CD4-positive, alpha-beta T cell treated with Interleukin-2 at 100 ng/mL for 4 hours (primary cell): ENCODE results near the gene OBP2A.

Experiments used
- DNase-seq: peaks from one replicate; pipeline ENCODE4 v3.0.0-alpha.2; 2020; ENCODE audit warnings: low spot score

The OBP2A gene

GRCh38 chr9:135552021-135552697 lies 6.2 kb downstream of the OBP2A start:
- no peak for DNase-seq

DNA sequence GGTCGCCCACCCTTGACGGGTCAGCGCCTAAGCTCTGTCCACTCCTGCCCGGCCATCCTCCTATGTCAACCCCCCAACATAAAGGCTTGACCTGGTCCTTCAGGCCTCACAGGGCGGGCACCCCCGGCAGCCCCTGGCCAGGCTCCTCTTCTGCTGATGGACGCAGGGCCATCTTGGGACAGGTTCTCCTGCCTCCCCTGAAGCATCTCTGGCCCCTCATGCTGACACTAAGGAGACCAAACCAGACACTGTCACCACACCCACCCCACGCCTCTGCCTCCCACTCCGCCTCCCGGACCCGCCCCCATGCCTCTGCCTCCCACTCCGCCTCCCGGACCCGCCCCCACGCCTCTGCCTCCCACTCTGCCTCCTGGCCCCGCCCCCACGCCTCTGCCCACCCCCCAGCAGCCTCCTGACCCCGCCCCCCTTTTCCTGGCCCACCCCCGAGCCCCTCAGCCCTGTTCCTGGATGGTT lies 6.8 kb downstream of the OBP2A start:
- DNase-seq, result no peak

DNA sequence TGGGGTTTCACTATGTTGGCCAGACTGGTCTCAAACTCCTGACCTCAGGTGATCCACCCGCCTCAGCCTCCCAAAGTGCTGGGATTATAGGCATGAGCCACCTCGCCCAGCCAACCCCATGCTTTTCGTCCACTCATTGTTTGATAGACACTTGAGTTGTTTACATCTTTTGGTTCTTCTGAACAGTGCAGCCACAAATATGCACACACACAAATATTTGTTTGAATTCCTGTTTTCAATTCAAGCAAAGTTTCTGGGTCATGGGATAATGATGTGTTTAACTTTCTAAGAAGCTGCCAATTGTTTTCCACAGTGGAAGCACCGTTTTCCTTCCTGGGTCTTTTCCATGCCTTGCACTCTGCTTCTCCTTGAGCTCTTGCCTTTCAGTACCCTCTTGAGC lies 8.8 kb downstream of the OBP2A start:
- DNase-seq, result no peak

DNA sequence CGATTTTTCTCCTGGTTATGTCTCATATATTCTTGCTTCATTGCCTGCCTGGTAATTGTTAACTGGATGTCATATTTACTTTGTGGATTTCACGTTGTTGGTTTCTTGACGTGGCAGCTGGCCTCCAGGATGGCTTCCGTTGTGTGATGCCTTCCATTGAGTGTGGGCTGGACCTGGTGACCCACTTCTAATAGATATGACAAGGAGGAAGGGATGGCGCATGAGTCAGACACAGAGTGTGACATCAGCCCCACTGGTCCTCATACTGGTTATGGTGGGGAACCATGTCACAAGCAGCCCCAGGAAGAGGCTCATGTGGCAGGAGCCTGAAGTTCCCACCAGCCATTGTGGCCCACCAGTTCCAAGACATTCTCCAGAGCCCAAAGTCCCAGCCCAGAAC lies 9.3 kb downstream of the OBP2A start:
- DNase-seq, result no peak

DNA sequence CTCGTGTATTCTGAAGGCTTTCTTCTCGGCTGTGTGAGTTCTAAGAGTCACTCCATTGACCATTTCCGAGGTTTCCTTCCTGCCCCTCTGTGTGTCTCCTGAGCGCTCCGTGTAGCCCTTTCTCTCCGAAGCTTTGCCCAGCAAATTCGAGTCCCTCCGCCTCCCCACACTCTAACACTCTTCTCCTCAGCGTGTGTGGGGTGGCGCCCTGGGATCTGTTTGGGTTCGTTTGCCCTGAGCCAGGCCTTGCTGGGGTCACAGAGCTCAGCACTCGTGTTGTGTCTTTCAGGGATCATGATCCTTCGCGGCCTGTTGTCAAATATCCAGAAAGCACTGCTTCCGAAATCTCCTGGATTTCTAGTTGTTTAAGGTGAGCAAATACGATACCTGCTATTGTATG lies 10.0 kb downstream of the OBP2A start:
- DNase-seq, result no peak

DNA sequence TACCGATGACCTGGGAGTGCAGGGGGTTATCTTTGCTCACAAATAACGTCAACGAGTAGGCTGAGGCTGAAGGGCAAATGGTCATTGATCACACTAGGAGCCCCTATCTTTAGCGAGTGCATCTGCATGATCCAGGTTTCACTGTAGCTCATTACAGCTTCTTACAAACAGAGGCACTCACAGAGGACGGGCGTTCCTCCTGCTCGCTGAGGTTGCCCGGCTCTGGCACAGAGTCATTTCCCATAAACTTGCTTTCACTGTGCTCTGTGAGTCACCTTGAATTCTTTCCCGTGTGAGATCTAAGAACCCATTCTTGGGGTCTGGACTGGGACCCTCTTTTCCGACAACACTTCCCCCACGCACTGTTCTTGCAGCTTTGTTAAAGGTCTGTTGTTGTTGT lies 13.7 kb downstream of the OBP2A start:
- no peak for DNase-seq

DNA sequence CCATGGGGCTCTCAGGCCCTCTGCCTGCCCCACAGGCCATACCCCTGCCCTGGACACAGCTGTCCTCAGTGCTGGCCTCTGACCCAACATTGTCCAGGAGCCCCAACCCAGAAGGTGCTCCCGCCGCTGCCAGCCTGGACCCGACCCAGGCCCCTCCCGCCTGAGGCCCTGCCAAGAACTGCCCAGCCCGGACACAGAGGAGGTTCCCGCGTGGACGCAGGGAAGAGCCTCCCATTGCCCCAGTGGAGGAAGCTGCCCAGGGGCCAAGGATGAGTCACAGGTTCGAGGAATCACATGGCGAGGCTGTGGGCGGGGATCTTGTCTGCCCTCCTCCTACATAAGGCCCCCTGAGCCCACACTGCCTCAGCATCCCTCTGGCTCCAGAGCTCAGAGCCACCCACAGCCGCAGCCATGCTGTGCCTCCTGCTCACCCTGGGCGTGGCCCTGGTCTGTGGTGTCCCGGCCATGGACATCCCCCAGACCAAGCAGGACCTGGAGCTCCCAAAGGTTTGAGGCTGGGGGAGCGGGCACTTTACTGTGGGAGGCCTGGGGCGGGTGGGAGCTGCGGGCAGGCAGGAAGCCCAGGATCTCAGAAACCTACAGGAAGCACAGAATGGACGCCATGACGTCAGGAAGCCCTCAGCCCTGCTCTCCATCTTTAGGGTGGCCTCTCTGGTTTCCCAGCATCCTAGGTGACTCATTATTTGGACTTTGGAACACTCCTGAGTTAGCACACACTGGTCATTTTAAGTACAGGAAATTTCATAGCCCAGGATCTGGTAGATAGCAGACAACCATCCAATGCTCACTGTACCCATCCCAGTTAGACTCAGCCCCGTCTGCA lies 15.7 kb downstream of the OBP2A start, which contains the start of gene PAEP:
TSS of gene PAEP (plus strand) at position 366 of the 844 bp plus-strand sequence.
- no peak for DNase-seq

DNA sequence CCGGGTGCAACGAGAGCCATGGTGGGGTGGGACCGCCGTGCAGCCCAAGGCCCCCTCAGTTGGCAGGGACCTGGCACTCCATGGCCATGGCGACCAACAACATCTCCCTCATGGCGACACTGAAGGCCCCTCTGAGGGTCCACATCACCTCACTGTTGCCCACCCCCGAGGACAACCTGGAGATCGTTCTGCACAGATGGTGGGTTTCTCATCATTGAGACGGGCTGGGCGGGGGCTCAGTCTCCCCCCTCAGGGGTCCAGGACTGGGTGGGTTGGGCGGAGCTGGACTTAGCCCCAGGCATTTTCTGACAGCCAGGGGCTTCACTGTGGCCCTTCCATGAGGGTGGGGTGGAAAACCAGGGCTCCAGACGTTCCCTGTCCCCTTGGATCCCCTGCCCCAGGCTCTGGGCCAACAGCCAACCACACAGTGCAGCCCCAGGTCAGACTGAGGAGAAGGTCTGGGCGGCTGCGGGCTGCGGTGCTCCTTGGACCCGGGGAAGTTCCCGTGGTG lies 16.4 kb downstream of the OBP2A start:
- DNase-seq, result no peak

GRCh38 chr9:135563039-135563476 lies 17.1 kb downstream of the OBP2A start:
- DNase-seq, result no peak

- no peak for DNase-seq
These were observed 17.9 kb downstream of the OBP2A start for GRCh38 chr9:135563858-135564257.

DNA sequence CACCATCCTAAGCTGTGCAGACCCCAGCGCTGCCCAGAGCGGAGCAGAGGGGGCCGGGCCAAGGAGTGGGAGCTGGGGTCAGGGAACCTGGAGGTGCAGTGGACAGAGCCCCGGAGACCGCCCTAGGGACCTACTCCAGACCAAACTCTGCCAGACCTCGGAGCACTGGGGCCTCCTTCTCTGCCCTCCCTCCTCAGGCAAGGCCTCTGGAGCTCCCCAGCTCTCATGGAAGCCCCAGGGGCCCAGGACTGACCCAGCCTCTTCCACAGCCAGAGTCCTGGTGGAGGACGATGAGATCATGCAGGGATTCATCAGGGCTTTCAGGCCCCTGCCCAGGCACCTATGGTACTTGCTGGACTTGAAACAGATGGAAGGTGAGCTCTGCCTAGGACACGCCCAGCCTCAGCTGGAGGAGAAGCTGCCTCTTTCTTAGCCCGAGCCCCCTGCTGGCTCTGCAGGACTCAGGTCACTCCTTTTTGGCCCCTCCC lies 19.3 kb downstream of the OBP2A start:
- DNase-seq, result no peak

DNA sequence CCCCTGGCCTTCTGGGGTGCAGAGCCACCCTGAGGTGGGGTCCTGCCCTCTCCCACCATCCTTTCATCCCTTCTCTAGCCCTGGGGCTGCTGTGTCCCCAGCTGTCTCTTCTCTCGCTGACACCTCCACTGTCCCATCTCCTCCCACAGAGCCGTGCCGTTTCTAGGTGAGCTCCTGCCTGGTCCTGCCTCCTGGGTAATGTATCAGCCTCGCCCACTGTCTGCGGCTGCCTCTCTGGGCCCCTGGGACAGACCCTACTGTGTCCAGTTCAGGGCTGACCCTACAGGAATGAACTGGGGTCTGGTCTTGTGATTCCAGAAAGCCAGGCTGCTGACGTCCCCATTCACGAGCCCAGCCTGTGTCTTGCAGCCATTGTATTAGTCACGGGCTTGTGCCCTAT lies 19.7 kb downstream of the OBP2A start:
- no peak for DNase-seq

- no peak for DNase-seq
These were observed 20.6 kb downstream of the OBP2A start for GRCh38 chr9:135566552-135566951.

DNA sequence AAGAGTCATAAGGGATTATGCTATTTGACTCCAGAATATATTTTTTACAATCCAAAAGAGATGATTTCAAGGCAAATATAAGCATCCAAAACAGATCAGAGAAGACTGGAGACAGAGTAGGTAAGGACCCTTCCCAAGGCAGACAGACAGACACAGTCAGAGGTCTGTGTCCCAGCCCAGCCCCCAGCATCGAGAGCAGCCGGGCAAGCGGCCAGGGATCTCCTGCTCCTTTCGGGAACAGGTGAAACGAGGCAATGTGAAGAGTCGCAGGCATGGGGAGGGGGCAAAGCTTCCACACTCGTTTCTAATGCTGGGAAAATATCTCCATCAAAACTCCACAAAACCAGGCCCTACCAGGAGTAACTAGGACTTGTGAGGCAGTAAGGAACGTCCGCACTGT lies 21.4 kb downstream of the OBP2A start:
- no peak for DNase-seq

DNA sequence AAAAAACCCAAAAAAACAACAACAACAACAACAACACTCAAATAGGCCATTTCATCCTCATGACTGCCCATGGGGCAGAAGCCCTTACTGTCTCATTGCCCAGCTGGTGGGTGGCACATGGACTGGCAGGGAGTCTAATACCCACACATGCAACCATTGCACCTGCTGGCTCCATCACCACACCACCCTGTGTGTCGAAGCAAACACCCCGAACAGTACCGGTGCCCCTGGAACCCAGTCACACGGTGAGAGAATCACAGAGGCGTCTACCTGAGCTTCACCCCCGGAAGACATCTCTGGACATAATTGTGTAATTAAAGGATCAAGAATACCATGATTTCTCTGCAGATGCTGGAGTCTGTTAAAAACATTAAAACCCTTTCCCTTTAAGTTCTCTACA lies 22.1 kb downstream of the OBP2A start:
- no peak for DNase-seq

DNA sequence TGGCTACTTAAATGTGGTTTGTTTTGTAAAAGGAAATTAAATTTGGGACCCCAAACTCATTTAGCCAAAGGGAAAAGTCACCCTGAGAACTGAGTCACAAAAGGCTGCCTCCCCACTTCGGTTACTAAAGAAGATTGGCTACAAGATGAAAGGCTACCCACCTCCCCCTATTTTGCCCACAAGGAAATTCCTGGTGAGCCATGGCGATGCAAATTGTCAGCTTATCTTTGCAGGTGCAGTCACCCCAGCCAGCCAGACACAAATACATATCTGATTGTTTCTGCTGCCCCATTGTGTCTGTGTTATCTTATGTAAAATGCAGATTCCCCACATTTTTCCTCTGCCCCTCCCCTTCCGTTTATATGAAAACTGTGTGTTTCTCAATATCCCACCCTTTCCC lies 24.5 kb downstream of the OBP2A start:
- no peak for DNase-seq

GRCh38 chr9:135572233-135572632 lies 26.3 kb downstream of the OBP2A start:
- no peak for DNase-seq

- no peak for DNase-seq
These were observed 27.2 kb downstream of the OBP2A start for GRCh38 chr9:135573124-135573523.

GRCh38 chr9:135574331-135574730 lies 28.4 kb downstream of the OBP2A start:
- DNase-seq, result no peak

DNA sequence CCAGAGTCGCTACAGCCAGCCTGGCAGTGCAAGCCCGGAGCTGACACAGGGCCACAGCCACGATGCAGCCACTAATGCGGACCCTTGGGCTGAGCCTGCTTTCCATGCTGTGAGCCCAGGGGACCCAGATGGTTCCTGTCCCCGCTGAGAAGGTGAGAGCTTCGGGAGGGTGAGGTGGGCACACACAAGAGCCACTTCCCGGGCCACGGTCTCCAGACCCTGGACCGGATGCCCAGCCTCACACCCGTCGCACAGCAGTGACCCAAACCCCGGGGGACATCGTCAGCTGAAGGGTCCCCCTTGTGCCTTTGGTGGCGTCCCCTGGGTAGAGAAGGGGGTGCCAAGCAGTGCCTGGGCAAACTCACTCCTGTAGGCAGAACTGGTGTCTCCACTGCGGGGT lies 29.0 kb downstream of the OBP2A start:
- DNase-seq, result no peak

GRCh38 chr9:135575995-135576631 lies 30.2 kb downstream of the OBP2A start:
- no peak for DNase-seq

DNA sequence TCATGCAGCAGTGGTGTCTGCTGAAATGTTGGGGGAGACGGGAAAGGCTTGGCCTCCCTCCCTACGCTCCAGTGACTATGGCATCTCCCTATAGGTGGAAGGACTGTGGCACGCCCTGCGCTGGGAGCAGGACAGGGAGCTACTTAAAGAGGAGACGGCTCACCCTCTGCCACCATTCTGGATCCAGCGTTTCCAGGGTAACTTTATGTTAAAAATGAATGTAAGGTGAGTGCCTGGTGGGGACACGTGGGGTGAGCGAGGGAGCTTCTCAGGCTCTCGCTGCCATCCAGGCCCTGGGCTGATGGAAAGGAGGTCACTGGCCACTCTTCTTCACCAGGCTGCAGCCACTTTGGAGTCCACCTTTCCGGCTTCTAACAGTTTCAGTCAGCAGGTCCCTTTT lies 31.3 kb downstream of the OBP2A start:
- no peak for DNase-seq

DNA sequence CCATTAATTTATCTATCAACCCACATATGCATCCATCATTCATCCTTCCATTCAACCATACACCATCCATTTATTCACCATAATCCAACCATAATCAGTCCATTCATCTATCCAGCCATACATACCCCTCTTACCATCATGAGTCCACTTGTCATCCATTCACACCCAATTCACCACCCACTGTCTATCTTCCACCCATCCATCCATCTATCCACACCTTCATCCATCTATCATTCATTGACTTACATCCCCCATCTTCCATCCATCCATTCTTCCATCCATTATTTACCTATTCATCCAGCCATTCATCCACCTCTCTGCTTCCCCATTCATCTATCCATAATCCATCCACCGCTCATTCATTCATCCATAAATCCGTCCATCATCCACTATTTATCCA lies 33.4 kb downstream of the OBP2A start:
- DNase-seq, result no peak
